NCI-H2107 (cell line): Measurements from ENCODE around the gene MRPL10.

Source experiments
- DNase-seq: peaks from one replicate; lab custom pipeline; 2025; lab: John Stamatoyannopoulos, UW

The MRPL10 gene

DNA sequence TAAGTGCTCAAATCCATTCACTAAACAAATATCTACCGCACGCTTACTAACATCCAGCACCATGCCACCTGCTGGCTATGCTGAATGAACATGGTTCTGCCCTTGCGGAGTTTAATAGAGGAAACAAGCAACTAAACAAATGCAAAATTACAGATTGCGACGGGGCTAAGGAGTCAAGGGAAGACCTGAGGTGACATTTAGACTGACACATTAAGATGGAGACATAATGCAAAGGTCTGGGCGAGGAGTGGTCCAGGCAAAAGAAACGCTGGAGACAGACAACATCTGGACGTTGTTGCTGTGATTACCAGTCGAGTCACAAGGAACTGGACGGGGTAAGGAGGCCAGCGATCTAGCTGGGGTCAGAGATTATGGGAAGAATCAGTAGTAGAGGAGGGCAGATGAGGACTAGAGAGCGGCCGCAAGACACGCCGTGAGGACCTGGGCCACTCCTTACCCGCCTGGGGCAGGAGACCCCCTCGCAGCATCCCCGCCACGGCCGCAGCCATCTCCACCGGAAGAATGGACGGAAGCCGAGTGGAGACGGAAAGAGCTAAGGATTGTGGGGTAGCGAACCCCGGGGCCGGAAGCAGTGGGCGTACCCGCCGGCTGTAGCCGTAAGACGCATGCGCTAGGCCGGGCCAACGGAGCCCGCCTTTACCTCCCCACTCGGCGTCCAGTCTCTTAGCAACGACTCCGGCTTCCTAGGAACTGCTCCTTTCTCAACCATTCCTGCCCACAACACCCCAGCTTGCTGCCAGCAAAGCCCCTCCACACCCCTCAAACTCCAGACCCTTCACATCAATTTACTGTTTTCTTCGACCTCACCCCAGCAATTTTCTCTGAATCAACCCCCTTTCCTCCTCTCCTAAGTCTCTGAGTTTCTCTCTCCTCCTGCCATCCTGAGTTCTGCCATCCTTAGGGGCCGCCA lies at the start of gene MRPL10, which contains the start of gene LRRC46:
Gene MRPL10 (minus strand): TSS at position 539 of the 931 bp plus-strand sequence. CDS start 30 bp downstream, at position 509.
Gene LRRC46 (plus strand): TSS at position 668 of the 931 bp plus-strand sequence. CDS start 320 bp downstream, outside the sequence.
- peak; percentile 80 for DNase-seq

- no peak for DNase-seq
These were observed 48.6 kb upstream of the MRPL10 start for GRCh38 chr17:47879776-47880454.

DNA sequence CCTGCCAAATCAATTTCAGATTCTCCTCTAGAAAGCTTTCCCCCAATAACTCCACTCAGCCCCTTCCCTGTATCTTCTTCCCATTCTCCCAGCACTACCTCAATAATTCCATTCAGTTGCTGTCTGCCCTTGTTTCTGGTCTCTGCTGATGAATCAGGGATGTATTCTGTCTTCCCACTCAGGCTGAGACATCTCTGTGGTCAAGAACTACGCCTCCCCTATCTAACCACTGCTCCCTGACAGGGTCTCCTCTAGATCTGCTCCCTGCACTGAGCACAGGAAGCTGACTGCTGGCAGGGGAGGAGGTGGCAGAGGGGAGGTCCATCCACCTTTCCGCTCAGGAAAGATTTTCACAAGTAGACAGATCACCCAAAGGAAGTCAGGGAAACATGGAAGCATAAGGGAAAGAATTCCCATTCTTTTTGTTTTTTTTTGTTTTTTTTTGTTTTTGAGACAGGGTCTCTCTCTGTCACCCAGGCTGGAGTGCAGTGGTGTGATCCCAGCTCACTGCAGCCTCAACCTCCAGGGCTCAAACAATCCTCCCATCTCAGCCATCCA lies 47.8 kb upstream of the MRPL10 start:
- DNase-seq, result no peak

DNA sequence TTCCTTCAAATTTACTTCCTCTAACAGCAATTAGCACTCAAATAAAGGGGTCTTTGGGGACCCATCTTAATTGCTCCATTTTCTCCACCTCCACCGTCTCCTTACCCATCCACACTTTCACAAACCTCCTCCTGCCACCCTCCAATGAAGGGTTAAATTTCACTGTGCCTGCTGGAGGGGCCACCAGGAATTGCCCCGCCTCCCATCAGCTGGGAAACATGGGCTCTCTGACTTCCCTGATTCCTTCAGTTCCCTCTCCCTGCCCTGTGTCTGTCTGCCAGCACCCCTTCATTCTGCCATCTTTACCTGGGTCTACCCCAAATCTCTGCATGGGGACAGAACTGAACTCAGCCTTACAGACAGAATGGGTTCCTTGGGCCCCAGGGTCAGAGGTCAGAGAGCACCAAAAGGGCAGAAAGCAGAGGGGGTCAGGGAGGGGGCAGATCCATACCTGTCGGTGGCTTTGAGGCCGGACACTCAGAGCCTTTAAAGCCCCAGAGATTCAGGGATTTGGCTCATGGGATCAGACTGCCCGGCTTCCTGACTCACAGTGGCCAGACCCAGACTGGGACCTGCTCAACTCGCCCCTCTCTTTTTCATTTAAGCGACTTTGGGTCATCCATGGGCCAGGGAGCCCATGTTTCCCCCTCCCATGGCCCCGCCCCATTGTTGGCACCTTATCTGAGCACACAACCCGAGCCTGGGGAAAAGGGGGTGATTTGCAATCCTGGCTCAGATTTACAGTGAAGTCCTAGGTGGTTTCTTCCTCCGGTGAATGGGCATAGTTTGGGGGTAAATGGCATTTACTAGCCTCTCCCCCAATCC lies 47.1 kb upstream of the MRPL10 start:
- no peak for DNase-seq

- DNase-seq, result no peak
These were observed 46.2 kb upstream of the MRPL10 start for GRCh38 chr17:47877368-47878034.

DNA sequence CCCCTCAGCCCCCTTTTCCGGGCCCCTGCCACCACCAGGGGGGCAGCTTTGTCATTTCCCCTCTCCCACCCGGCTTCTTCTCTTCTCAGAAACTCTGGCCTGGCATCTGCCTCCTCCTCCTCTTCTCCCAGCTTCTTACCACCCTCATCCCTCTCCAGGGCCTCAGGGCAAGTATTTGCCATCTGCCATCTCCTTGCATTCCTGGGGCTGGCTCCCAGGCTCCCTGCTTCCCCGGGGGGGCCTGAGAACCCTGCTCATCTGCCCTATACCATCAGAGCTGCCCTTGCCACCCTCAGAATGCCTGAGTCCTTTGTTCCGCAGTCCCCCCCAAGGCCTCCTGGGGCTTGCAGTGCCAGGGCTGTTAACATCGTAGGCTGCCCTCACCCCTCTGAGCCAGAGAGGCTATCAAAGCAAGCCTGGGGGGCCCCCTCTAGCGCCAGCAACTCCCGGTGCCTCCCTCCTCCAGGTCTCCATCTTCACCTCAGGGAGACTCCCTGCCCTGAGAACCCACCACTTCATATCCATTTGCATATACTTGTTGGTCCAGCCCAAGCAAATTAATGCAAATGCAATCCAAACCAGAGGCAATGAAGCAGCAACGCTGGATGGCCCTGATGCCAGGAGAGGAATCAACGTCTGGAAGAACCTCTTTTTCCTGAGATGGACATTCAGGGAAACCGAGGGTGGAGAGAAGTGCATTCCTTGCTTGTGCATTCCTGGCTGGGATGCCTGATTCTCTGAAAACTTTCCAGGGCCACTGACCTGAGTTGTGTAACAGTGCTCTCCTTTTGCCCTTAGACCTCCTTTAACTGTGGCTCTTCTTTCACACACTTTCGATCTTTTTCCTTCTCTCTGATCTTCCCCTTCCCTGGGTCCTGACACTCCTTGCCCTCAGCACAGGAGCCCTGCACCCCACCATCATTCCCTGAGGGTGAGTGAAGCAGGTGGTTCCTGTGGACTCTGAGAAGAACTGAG lies 44.0 kb upstream of the MRPL10 start:
- no peak for DNase-seq

- no peak for DNase-seq
These were observed 42.1 kb upstream of the MRPL10 start for GRCh38 chr17:47873200-47874090.

- DNase-seq, result no peak
These were observed 41.4 kb upstream of the MRPL10 start for GRCh38 chr17:47872651-47873161.

DNA sequence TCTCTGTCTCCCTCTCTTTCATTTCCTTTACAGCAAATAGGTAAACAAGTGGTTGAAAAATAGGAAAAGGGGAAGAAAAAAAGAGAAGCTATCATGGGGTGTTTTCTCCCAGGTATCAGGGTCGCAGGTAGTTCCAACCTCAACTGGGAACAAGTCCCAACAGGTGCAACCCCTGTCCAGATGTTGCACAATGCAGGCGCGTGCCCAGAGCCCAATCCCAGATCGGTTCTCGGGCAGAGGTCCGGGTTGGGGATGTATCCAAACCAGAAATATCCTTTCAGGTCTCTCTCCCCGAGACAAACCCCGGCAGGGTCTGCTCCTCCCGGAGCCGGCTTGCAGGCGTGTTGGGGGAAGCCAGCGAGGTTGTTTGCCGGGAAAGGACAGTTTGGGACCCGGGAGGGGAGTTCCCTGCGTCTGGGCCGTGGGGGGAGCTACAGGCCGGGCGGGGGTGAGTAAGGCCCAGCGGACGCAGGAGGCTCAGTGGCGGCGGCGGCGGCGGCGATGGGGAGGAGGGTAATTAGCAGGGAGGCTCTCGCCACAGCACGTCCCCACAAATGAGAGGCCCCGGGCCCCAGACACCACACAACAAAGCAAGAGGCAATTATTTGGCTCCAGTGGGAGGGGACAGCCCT lies 40.8 kb upstream of the MRPL10 start:
- no peak for DNase-seq

GRCh38 chr17:47871048-47871447 lies 39.7 kb upstream of the MRPL10 start:
- DNase-seq, result no peak

DNA sequence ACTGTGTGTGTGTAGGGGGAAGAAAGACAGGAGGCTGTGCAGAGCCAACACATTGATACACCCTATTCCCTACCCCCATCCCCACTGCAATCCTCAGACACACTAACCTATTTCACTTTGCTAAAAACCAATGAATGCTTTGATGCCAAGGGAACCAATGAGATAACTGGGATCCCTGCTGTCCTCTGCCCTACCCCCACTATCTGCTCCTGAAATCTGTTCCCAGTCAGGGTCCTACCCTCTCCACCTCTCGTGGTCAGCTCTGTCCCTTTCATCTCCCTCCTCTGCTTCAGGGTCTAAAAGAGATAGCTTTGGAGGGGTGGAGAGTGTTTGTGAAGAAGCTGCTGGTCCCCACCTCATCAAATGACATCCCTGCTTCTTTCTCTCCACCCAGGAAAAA lies 38.7 kb upstream of the MRPL10 start:
- DNase-seq, result no peak

DNA sequence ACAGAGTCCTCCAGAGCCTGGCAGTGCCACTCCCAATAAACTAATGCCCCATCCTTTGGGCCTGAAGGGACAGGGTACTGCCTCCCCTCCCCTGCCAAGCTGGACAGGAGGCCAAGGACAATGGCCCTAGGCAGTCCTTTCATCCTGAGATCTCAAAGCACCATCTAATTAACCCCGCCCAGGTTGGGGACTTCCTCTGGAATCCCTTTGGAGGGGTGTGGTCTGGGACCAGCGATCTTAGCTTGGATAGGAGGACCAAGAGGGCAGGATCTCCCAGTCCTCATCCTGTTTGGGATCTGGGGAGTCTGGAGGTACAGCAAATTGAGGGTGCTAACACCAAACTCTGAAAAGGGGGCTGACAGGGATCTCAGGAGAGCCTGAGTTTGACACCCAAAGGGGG lies 37.8 kb upstream of the MRPL10 start:
- DNase-seq, result no peak

- no peak for DNase-seq
These were observed 36.6 kb upstream of the MRPL10 start for GRCh38 chr17:47867813-47868533.

GRCh38 chr17:47866941-47867340 lies 35.6 kb upstream of the MRPL10 start:
- no peak for DNase-seq

DNA sequence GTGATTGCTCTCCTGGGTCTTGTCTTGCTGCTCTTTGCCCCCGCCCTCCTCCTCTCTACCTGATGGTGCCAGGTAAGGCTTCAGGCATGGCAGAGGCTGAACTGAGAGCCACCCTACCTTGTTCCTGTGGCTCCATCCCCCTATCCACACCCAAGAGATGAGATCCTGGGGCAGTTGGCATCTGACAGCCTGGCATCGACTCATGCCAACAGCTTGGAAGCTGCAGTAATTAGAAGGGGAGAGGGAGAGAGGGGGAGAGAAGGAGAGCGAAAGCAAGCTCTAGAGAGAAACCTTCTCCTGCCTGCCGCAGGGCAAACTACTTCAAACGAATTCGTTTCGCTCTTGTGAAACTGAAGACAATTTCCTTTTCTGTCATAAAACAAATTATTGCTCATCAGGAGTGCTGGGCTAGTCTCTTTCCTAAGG lies 33.5 kb upstream of the MRPL10 start:
- no peak for DNase-seq

- DNase-seq, result no peak
These were observed 31.5 kb upstream of the MRPL10 start for GRCh38 chr17:47862621-47863440.

- no peak for DNase-seq
These were observed 29.0 kb upstream of the MRPL10 start for GRCh38 chr17:47860386-47860785.
